MM.1S (cell line): ENCODE results near the gene COL6A2.

Experiments used
- EZH2 ChIP-seq: fragments of 300-600 bp; sonication (generic); optimal IDR thresholded peaks from 2 replicates; pipeline ENCODE3; 2017; ENCODE audit warnings: low read depth, mild to moderate bottlenecking, antibody characterized with exemption, low read length, mixed read lengths
- EZH2phosphoT487 ChIP-seq: fragments of 300-600 bp; sonication (generic); IDR thresholded peaks from 2 replicates; pipeline ENCODE4 v1.6.1; 2018; ENCODE audit warnings: antibody characterized with exemption, low read length
- TF ChIP-seq, protein P1 (sequence below): fragments of 300-600 bp; sonication (generic); IDR thresholded peaks from 2 replicates; pipeline ENCODE4 v1.5.1; 2016; ENCODE audit warnings: antibody characterized with exemption, low read length, mixed read lengths

DNA sequence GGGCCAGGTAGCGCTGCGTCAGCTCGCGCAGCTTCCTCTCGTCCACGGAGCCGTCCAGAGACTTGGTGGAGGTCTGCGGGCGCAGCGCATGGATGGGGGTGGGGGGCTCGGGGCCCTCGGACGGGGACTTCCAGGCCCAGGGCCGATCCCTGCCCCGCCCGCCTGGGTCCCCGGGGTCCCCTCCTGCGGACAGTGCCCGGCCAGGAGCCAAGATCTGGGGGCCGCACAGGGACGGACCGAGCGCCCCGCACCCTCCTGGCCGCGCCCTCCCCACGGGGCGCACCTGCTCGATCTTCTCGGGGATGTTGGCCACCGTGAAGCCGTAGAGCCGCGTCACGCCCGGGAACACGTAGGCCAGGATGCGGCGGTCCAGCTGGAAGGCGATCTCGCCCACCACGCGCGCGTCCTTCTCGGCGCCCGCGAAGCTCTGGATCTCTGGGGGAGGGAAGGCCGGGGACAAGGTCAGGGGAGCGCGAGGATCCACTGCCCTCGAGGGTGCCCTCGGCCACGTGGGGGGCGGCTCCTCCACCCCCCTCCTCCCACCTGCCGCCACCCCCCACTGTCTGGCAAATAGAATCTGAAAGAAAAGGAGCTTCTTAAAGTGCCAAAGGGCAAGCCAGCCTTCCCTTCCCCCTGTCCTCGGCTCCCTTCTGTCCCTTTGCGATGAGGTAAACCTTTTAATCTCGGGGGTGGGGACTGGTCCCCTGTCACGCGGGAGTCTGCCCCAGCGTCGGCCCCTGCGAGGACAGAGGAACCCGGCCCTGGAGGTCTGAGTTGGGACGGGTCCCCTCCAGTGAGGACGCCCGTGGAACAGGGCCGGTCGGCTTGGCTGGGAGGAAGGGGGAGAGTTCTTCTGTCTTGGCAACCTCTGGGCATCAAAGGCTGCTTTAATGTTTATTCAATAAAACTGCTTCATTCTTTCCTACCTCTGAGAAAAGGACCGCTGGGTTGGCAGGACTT lies 64.0 kb downstream of the COL6A2 start:
- TF ChIP-seq, protein P1, sequence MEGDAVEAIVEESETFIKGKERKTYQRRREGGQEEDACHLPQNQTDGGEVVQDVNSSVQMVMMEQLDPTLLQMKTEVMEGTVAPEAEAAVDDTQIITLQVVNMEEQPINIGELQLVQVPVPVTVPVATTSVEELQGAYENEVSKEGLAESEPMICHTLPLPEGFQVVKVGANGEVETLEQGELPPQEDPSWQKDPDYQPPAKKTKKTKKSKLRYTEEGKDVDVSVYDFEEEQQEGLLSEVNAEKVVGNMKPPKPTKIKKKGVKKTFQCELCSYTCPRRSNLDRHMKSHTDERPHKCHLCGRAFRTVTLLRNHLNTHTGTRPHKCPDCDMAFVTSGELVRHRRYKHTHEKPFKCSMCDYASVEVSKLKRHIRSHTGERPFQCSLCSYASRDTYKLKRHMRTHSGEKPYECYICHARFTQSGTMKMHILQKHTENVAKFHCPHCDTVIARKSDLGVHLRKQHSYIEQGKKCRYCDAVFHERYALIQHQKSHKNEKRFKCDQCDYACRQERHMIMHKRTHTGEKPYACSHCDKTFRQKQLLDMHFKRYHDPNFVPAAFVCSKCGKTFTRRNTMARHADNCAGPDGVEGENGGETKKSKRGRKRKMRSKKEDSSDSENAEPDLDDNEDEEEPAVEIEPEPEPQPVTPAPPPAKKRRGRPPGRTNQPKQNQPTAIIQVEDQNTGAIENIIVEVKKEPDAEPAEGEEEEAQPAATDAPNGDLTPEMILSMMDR: no peak
- no peak for TF ChIP-seq EZH2
- no peak for TF ChIP-seq EZH2phosphoT487
